Loucy (cell line): Measurements from ENCODE around the gene CDH12.

Experiments
- CTCF ChIP-seq: fragments of 200-600 bp; sonication (generic); conservative IDR thresholded peaks from 2 replicates; pipeline ENCODE4 v1.5.1; 2014; ENCODE audit warnings: mild to moderate bottlenecking, antibody characterized with exemption, low read length
- EZH2phosphoT487 ChIP-seq: fragments of 200-600 bp; IDR thresholded peaks from 2 replicates; pipeline ENCODE4 v1.6.1; 2018; ENCODE audit warnings: antibody characterized with exemption, mild to moderate bottlenecking, moderate library complexity, borderline replicate concordance

GRCh38 chr5:22277006-22277405 is 576.1 kb downstream of the CDH12 start:
- TF ChIP-seq CTCF: no peak
- TF ChIP-seq EZH2phosphoT487: no peak
